Naive thymus-derived CD4-positive, alpha-beta T cell (primary cell): ENCODE data around the gene KAZN. TPM values are rescaled to one million over a fixed set of nuclear protein-coding genes. Genes with fewer than 3 reads are reported as not detected.

Source experiments
- ATAC-seq: fragments of 150-1000 bp; cut with Tn5 transposase; 2 replicates; pipeline ENCODE4 v1.10.0; 2021; ENCODE audit warnings: mild to moderate bottlenecking, moderate library complexity
- CTCF ChIA-PET: fragments of 350-600 bp; sonication (Branson Sonifier 250); formaldehyde crosslinking; loops from one replicate; lab custom pipeline; 2021; ENCODE audit warnings: antibody characterized with exemption; lab: Charles Lee
- POLR2A ChIA-PET: fragments of 350-600 bp; sonication (Branson Sonifier 250); formaldehyde crosslinking; loops from one replicate; lab custom pipeline; 2021; ENCODE audit warnings: antibody characterized with exemption, inconsistent platforms; lab: Charles Lee
- DNase-seq, 9 donors: peaks; one replicate each; pipeline versions ENCODE4 v3.0.0 to v3.0.0-alpha.2; 2020 to 2022; ENCODE audit warnings: mixed read lengths in 1 of 9
- H3K27ac ChIP-seq: one replicate; pipeline ENCODE4 v1.7.0; 2013; ENCODE audit warnings: mild to moderate bottlenecking, low read depth, low read length, moderate library complexity
- H3K27me3 ChIP-seq, 2 donors: one replicate each; pipeline ENCODE4 v1.7.0; 2013; ENCODE audit warnings: low read length in 2 of 2, mild to moderate bottlenecking in 2 of 2, moderate library complexity in 2 of 2; ENCODE audit not compliant: control insufficient read depth in 2 of 2, insufficient read depth in 2 of 2
- H3K36me3 ChIP-seq, 3 experiments: 1 replicate in 2 of 3; 2 replicates in 1 of 3; pipeline ENCODE4 v1.7.0; 2013; ENCODE audit warnings: low read length in 3 of 3, mild to moderate bottlenecking in 3 of 3, moderate library complexity in 1 of 3; ENCODE audit not compliant: insufficient read depth in 3 of 3, control insufficient read depth in 2 of 3
- H3K4me1 ChIP-seq, 2 donors: one replicate each; pipeline ENCODE4 v1.7.0; 2013; ENCODE audit warnings: low read length in 2 of 2, mild to moderate bottlenecking in 2 of 2, moderate library complexity in 1 of 2; ENCODE audit not compliant: control insufficient read depth in 2 of 2, insufficient read depth in 2 of 2
- H3K4me3 ChIP-seq: 2 replicates; pipeline ENCODE4 v1.7.0; 2013; ENCODE audit warnings: mild to moderate bottlenecking, low read length
- H3K9me3 ChIP-seq, 3 experiments: 1 replicate in 2 of 3; 2 replicates in 1 of 3; pipeline ENCODE4 v1.7.0; 2013; ENCODE audit warnings: low read length in 3 of 3; ENCODE audit not compliant: control insufficient read depth in 2 of 3
- H3K27ac Mint-ChIP-seq, 9 donors: one replicate each; pipeline ENCODE4 v1.8.0; 2020 to 2022; ENCODE audit warnings: mixed read lengths in 9 of 9, mild to moderate bottlenecking in 8 of 9, moderate library complexity in 5 of 9, inconsistent platforms in 2 of 9
- H3K27me3 Mint-ChIP-seq, 5 donors: one replicate each; pipeline ENCODE4 v1.8.0; 2021 to 2022; ENCODE audit warnings: mixed read lengths in 5 of 5, mild to moderate bottlenecking in 1 of 5
- H3K36me3 Mint-ChIP-seq, 5 donors: one replicate each; pipeline ENCODE4 v1.8.0; 2020 to 2022; ENCODE audit warnings: mixed read lengths in 5 of 5, mild to moderate bottlenecking in 3 of 5, inconsistent platforms in 1 of 5
- H3K4me1 Mint-ChIP-seq, 7 donors: one replicate each; pipeline ENCODE4 v1.8.0; 2020 to 2022; ENCODE audit warnings: mixed read lengths in 7 of 7, mild to moderate bottlenecking in 3 of 7, inconsistent platforms in 1 of 7
- H3K4me3 Mint-ChIP-seq, 10 donors: one replicate each; pipeline ENCODE4 v1.8.0; 2020 to 2022; ENCODE audit warnings: mild to moderate bottlenecking in 10 of 10, mixed read lengths in 10 of 10, moderate library complexity in 6 of 10, inconsistent platforms in 2 of 10
- H3K9me3 Mint-ChIP-seq, 11 donors: one replicate each; pipeline ENCODE4 v1.8.0; 2020 to 2022; ENCODE audit warnings: mixed read lengths in 11 of 11, mild to moderate bottlenecking in 4 of 11, inconsistent platforms in 1 of 11, moderate library complexity in 1 of 11
- intact Hi-C, 2 donors: fragments of 100-400 bp; cut with micrococcal nuclease; formaldehyde crosslinking; loops; one replicate each; pipeline ENCODE4 v1.15.1; 2023
- polyA plus RNA-seq, 2 donors: library from polyadenylated mRNA; unstranded; fragments of 300-500 nt; fragmentation: Illumina TruSeq; gene quantifications; one replicate each; pipeline ENCODE4 v1.2.3, GENCODE V29; 2021
- total RNA-seq, 6 experiments: library from RNA in 5 of 6; stranded (reverse) in 5 of 6; gene quantifications; 1 replicate in 5 of 6; 2 replicates in 1 of 6; pipeline ENCODE4 v1.2.3 and lab custom pipeline; 2021 to 2026

KAZN gene
- total and polyA plus RNA-seq, 7 experiments from 2014 or later = 0.08 to 0.87 (median 0.30) TPM

DNA sequence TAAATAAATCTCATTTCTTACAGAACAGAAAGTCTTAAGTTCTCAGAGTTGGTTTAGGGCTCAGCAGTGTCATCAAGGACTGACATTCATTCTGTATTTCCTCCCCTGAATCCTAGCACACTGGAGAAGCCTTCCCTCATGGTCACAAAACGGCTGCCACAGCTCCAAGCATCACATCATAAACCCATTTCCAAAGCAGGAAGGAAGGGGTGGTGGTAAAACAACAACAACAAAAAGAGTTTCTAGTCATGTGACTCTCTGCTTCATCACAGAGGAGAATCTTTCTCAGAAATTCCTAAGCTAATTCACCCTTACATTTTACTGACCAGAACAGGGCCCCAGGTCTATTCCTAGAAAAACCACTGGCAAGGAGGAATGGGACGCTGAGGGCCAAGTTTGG, 210.3 kb downstream of the KAZN start:
- H3K36me3 Mint-ChIP-seq = peaks cover 0 to 4% (median 3%) of the 10 kb centered on the region in 5 donors
- Histone ChIP-seq H3K4me1 (no peaks in the 10 kb centered on the region), H3K27ac (no peak overlapping the region), H3K9me3 (peaks cover 0 to 9% (median 6%) of the 10 kb centered on the region in 3 experiments), H3K4me3 (no peak overlapping the region), H3K27me3 (no peaks in the 10 kb centered on the region), H3K36me3 (no peaks in the 10 kb centered on the region)
- no peak for DNase-seq
- POLR2A ChIA-PET = no interaction called here
- H3K27ac Mint-ChIP-seq = no peak overlapping the region
- peaks cover 0 to 4% (median 0%) of the 10 kb centered on the region in 7 donors for H3K4me1 Mint-ChIP-seq
- no peak for ATAC-seq
- no peak overlapping the region for H3K4me3 Mint-ChIP-seq
- intact Hi-C loops = no loop called here
- H3K9me3 Mint-ChIP-seq = peaks cover 0 to 32% (median 12%) of the 10 kb centered on the region in 11 donors
- H3K27me3 Mint-ChIP-seq = peaks cover 0 to 8% (median 0%) of the 10 kb centered on the region in 5 donors
- CTCF ChIA-PET = no interaction called here

DNA sequence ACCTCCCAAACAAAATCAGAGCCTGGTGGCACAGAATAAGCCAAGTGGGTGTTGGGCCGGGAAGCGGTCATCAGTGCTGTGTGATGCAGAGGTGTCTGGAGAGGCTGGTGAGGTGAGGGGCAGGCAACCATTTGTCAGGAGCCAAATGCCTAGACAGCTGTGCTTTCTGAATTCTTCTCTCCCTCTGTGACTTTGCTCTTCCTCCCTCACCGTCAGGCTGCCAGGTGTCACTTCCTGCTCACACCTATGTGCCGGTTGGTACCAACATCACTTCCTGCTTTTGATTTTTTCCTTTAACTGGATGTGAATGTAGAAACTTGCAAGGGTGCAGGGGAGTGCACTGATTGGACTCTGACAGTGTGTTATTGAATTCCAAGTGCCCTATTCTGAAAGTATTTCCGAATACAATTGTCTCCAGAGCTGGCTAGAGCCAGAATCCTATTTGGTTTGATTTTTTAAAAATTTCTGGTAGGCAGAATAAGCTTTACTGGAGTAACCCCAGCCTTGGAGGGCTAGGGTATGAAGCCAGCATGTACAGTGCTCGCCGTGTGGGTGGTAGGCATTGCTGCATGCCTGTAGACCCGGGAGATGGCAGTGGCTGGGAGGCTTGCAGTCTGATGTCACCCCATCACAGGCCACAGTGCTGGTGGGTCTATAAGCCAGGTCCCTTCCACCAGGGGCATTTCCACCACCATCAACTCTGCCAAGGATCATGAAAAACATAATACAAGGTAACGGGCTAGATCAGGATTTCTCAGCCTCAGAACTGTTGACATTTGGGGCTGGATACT, 210.9 kb downstream of the KAZN start:
- Mint-ChIP-seq H3K27me3 (peaks cover 0 to 8% (median 0%) of the 10 kb centered on the region in 5 donors), H3K36me3 (peaks cover 0 to 4% (median 3%) of the 10 kb centered on the region in 5 donors), H3K27ac (peak overlapping the region in 1 of 9 donors; percentile 57), H3K4me1 (peaks cover 0 to 4% (median 0%) of the 10 kb centered on the region in 7 donors), H3K4me3 (no peak overlapping the region), H3K9me3 (peaks cover 0 to 32% (median 12%) of the 10 kb centered on the region in 11 donors)
- POLR2A ChIA-PET = no interaction called here
- DNase-seq (no peak), ATAC-seq (no peak)
- Histone ChIP-seq H3K27ac (no peak overlapping the region), H3K9me3 (peaks cover 0 to 9% (median 6%) of the 10 kb centered on the region in 3 experiments), H3K36me3 (no peaks in the 10 kb centered on the region), H3K4me3 (no peak overlapping the region), H3K27me3 (no peaks in the 10 kb centered on the region), H3K4me1 (no peaks in the 10 kb centered on the region)
- intact Hi-C loops = no loop called here
- CTCF ChIA-PET = no interaction called here

DNA sequence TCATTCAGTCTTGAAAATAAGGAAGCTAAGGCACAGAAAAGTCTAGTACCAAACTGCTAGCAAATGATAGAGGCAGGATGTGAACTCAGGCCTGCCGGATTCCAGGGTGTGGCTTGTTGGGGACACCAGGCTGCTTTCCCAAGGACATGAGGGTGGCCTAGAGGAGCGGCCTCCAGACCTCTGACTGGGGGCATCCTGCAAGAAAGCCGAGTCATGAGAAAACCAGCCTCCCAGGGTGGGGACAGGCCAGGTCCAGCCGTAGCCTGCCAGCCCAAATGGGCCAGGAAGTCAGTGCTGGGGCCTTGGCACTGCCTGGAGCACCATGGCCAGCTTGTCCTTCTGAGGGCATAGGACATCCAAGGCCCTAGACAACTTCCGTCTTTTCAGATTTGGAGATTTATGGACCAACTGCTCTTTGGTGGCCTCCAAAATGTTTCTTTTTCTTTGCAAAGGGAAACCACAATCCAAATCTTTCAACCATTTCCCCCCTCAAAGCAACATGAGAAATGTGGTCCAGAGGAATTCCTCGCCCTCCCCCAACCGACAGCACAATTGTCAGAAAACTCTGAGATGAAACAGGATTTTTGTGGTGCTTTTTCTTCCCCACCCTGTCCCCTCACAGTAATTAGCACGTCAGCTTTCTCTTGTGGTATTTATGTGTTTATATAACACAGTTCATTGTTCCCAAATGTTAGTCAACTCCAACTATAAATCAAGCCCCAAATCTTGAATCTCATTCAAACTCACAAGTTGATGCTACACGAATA, 212.3 kb downstream of the KAZN start:
- no peaks in the 10 kb centered on the region for H3K36me3 ChIP-seq
- H3K9me3 ChIP-seq = peaks cover 0 to 9% (median 6%) of the 10 kb centered on the region in 3 experiments
- Mint-ChIP-seq H3K36me3 (peaks cover 0 to 4% (median 1%) of the 10 kb centered on the region in 5 donors), H3K27ac (no peak overlapping the region), H3K9me3 (peaks cover 0 to 24% (median 12%) of the 10 kb centered on the region in 11 donors), H3K4me1 (peaks cover 0 to 4% (median 0%) of the 10 kb centered on the region in 7 donors), H3K27me3 (peaks cover 0 to 8% (median 0%) of the 10 kb centered on the region in 5 donors), H3K4me3 (no peak overlapping the region)
- H3K27ac ChIP-seq = no peak overlapping the region
- H3K4me1 ChIP-seq = no peaks in the 10 kb centered on the region
- H3K4me3 ChIP-seq = no peak overlapping the region
- CTCF ChIA-PET = no interaction called here
- intact Hi-C loops = no loop called here
- ATAC-seq = no peak
- no peaks in the 10 kb centered on the region for H3K27me3 ChIP-seq
- POLR2A ChIA-PET = no interaction called here
- DNase-seq = no peak

DNA sequence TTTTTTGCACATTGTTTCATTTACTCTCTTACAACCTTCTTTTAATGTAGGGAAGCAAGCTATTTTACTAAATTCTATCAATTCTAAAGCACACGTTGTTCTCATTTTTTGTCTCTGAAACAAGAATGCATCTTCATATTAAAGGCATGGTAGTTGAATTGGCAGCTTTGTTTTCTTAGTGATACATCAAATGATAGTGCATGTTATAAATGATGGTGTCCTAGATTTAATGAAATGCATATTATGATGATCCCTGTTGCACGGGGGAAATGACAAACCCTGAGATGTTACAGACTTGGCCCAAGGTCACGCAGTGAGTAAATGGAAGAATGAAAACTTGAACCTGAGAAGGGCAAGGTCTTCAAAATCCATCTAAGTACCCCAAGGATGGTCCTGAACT, 213.1 kb downstream of the KAZN start:
- H3K27me3 ChIP-seq = no peaks in the 10 kb centered on the region
- ATAC-seq (no peak), DNase-seq (no peak)
- Mint-ChIP-seq H3K9me3 (peaks cover 0 to 20% (median 11%) of the 10 kb centered on the region in 11 donors), H3K27me3 (peaks cover 0 to 8% (median 0%) of the 10 kb centered on the region in 5 donors), H3K4me3 (no peak overlapping the region), H3K27ac (no peak overlapping the region), H3K4me1 (peaks cover 0 to 4% (median 0%) of the 10 kb centered on the region in 7 donors), H3K36me3 (peaks cover 0 to 4% (median 1%) of the 10 kb centered on the region in 5 donors)
- H3K4me3 ChIP-seq = no peak overlapping the region
- no peak overlapping the region for H3K27ac ChIP-seq
- no peaks in the 10 kb centered on the region for H3K4me1 ChIP-seq
- H3K9me3 ChIP-seq = peaks cover 0 to 7% (median 2%) of the 10 kb centered on the region in 3 experiments
- CTCF ChIA-PET = no interaction called here
- POLR2A ChIA-PET = no interaction called here
- intact Hi-C loops = no loop called here
- no peaks in the 10 kb centered on the region for H3K36me3 ChIP-seq

DNA sequence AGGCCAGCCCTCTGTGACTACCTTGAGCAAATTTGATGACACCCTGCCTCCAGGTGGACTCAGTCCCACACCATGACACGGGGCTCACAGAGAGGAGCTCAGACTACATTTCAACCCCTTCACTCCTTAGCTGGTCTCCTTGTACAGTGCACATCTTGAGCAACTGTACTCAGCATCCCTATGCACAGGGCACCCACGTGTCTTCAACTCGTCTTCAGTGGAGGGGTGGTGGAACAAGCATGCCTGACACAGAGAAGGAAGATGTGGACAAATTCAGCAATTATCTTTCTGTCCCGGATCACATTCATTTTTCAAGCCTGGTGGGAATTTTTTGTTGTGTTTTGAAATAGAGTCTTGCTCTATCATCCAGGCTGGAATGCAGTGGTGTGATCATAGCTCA, 213.7 kb downstream of the KAZN start:
- Mint-ChIP-seq H3K36me3 (peaks cover 0 to 4% (median 1%) of the 10 kb centered on the region in 5 donors), H3K27me3 (peaks cover 0 to 8% (median 0%) of the 10 kb centered on the region in 5 donors), H3K27ac (no peak overlapping the region), H3K9me3 (peaks cover 0 to 14% (median 8%) of the 10 kb centered on the region in 11 donors), H3K4me1 (peaks cover 0 to 4% (median 0%) of the 10 kb centered on the region in 7 donors), H3K4me3 (no peak overlapping the region)
- Histone ChIP-seq H3K9me3 (peaks cover 0 to 1% (median 0%) of the 10 kb centered on the region in 3 experiments), H3K27me3 (no peaks in the 10 kb centered on the region), H3K27ac (no peak overlapping the region), H3K4me1 (no peaks in the 10 kb centered on the region), H3K4me3 (no peak overlapping the region), H3K36me3 (no peaks in the 10 kb centered on the region)
- ChIA-PET POLR2A (no interaction called here), CTCF (no interaction called here)
- DNase-seq = no peak
- no peak for ATAC-seq
- intact Hi-C loops = no loop called here

DNA sequence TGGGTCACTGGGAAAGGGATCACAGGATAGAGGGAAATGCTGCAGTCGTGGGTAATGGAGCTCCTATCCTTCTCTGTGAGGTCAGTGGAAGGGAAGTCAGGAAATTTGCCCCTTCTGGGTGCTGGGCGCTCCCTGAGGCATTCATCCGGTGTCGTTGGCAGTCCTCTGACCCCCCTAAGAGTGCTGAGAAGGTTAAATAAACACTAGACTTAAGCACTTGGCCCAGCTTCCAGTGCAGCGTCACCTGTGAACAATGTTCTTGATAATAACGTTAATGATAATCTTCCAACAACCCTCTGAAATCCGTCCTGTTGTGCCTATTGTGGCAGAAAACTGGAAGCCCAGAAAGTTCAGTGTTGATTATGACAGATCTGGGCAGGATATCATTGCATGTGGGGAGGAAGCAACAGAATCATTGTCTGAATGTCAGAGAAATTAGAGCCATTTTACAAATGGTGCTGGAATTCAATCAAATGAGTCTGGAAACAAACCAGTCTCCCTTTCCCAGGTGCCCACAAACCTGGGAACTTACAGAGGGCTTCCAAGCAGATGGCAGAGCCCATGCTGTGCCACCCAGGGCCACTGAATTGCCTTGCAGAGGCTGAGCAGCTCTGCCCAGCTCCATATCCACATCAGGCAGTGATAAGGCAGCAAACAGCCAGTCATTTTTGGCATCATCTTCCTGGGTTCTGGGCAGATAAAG, 216.8 kb downstream of the KAZN start:
- ATAC-seq (no peak), DNase-seq (no peak)
- Mint-ChIP-seq H3K27me3 (peaks cover 0 to 8% (median 3%) of the 10 kb centered on the region in 5 donors), H3K4me3 (no peak overlapping the region), H3K4me1 (no peaks in the 10 kb centered on the region), H3K9me3 (peaks cover 0 to 5% (median 0%) of the 10 kb centered on the region in 11 donors), H3K36me3 (no peaks in the 10 kb centered on the region), H3K27ac (no peak overlapping the region)
- intact Hi-C loops = no loop called here
- Histone ChIP-seq H3K4me1 (no peaks in the 10 kb centered on the region), H3K27ac (no peak overlapping the region), H3K36me3 (no peaks in the 10 kb centered on the region), H3K9me3 (no peaks in the 10 kb centered on the region), H3K27me3 (no peaks in the 10 kb centered on the region), H3K4me3 (no peak overlapping the region)
- CTCF ChIA-PET = no interaction called here
- POLR2A ChIA-PET = no interaction called here
